Measurements from ENCODE around the gene GFOD2.

GFOD2 gene

DNA sequence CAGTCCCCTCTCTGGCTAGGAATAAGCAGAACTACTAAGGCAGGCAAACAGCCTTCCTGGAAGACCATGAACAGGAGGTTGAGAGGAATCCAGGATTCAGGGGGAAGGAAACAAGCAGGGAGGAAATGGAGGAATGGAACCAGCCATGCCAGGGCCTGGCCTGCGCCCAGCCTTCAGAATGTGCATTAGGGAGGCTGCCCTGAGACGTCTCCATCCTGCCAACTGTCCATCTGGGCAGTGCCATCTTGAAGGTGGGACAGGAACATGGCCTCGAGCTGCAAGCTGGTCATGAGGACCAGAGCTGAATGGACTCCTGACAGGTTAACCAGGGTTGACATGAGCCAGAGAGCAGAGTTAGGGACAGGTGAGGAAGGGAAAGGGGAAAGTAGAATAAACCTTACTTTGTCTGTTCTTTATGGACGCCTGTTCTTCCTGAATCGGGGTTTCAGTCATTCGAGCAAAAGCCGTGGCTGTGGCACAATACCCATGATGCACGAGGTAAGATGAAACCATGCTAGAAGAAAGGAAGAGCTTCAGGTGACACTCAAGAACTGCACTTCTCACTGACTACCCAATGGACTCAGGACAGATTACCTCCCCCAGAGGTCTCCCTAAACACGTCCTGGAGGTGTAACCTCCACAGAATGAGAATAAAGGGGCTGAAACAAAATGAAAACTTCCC, 12.1 kb upstream of the GFOD2 start:
- no peak for DNase-seq (ENCODE audit: low read depth)

DNA sequence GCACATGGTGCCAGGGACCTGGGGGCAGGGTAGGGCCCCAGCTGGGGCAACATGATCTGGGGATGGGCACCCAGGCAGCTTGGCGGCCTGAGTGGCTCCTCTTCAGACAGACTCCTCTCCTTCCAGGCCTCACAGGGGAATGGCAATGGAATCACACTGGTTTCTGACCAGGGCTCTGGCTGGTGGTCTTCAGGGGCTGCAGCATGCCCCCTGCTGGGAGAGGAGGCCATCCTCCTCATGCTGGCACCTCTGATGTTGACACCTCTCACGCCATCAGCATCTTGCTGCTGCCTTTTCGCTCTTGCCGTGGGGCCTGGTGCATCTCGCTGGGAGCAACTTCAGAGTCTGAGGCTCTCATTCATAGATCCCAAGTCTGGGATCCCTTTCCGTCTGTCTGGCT, 11.2 kb upstream of the GFOD2 start:
- no peak for DNase-seq (ENCODE audit: low read depth)

DNA sequence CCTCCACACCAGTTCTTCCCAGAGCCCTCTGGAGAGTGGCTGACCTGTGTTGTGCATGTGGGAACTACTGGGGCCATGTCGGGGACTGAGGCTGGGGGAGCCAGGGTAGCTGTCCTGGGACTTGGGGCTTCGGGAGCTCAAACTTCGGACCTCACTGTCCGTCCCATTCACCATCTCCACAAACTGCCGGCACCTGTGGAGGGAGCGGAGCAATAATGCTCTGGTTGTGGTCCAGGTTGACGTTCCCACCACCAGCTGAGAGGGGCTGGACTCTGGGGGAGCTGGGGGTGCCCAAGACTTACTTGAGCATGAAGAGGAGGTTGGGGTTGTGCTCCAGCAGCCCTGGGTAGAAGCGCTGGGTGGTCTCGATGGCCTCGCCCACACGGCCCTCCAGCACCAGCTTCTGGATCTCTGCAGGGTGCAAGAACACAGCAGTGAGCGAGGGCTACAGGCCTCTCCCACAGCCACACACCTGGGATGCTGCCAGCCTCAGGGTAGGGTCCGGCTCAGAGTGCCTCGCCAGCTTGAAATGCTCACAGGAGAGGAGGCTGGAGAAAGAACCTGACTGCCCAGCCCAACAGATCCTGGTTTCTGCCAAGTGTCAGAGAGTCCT, 10.6 kb upstream of the GFOD2 start:
- no peak for DNase-seq (ENCODE audit: low read depth)

DNA sequence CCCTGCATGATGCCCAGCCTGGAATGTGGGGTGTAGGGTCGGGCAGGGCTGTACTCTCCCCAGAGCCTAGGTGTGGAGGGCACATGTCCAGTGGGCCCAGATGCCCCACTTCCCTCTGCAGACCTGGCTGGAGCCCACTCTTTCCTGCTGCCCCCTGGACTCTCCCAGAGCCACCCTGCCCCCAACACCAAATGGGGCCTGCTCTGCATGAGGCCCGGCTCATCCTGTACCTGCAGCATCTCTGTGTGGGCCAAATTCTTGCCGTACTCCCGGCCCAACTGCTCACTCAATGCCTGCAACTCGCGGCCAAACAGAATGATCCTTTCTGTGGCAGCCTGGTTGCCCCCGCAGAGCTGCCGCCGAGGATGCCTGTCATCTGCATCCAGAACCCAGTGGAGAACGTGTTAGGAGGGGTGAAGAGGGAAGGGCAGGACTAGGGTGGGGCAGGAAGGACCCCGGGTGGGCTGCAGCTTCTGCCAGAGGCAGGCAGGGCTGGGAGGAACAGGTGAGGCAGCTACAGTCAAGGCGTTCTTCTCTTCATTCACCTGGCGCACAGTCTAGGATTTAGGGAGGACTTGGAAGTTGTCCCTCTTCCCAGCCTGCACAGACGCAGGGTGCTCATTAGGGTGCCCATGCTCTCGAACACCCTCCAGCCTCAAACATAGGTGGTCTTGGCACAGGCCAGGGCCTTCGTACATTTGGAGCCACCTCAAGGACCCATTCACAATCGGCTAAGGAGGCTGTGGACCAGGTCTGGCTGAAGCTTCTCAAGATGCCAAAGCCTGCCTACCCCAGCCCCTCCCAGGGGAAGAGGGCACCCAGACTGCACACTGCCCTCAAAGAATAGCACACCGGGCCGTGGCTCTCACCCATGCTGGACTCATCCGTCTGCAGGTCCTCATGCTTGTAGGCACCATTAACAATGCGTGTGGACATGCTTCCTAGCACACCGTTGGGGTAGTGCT, 8.7 kb upstream of the GFOD2 start:
- no peak for DNase-seq (ENCODE audit: low read depth)

DNA sequence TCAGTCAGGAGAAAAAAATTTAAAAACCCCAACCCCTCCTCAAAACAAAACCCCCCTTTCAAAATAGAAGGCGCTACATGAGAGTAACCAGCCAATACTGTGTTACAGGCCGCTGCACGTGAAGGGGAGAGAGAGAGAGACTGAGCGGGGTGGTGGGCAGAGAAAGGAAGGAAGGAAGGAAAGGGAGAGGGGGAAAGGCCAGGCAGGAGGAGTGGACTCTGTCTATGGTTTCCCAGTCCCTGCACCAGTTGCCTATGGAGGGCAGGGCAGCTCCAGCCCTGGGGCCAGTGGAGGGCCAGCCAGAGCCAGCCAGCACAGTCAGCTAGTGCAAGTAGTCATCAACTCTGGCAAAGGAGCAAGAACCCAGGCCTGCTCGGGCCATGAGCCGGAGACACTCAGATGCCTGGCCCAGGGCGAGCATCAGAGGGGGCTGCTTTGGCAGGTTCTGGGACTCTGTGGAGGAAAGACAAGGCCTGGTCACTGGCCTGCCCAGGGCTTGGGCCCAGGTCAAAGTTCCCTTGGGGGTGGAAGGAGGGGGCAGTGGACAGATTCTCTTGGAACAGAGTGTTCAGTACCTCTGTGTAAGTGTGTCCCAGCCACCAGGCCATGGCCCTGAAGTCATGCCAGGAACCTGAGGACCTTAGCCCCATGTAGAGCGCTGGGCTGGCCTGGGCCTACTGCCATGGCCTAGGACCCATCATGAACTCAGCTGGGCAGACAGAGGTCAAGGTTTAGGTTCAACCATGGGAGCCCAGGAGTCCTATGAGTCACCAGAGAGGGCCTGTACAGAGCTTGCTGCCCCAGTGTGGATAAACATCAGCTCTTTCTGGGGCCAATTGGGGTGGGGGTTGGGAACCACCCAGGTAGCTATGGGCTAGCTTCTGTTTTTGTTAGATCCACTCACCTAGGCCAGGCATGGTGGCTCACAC, 7.3 kb upstream of the GFOD2 start:
- DNase-seq (ENCODE audit: low read depth) = no peak

DNA sequence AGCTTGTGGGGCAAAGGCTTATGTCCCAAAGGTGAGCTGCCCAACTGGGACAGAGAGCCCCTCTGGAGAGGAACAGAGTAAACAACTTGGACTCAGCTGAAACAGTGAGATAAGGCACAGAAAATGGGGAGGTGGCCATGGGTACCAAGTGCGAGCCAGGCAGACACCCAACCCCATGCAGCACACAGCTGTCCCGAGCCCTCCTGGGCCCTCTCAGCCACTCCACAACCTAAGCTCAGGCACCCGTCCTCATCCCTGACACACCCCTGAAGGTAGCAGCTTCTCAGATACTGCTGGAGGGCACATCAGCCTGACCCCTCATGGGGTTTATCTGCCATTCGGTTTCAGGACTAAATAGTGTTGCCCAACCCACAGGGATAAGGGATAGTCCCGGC, 4.8 kb upstream of the GFOD2 start:
- DNase-seq (ENCODE audit: low read depth) = no peak

DNA sequence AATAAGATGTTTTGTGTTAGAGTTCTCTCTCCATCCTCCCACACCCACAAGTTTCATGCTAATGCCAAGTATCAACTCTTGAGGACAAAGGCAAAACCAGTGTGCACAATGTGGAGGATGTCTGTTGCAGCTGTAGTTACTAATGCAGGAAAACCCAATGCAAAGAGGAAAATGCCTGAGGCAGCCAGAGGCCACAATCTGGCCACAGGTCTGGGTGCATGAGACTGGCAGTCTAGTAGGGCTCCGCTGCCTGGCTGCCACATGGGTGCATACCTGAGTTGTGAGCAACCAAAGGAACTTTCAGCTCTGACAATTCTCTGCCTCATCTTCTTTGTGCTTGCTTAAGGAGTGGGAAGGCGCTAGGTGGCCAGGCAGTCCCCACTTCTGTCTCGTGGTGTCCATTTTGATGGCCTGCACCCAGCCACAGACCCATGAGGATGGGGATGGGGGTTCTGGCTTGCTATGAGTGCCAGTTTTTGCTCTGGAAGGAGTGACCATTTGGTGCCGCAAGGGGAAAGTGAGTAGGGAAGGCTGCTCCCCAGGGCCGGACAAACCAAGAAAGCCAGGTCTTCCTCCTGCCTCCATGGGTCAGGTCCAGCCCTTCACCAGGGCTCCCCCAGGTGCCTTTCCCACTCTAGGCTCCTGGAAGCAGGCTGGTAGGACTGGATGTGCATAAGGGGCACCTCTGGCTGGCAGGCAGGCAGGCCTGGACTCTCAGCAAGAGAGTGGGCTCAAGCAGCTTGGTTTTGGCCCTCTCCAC, 4.2 kb upstream of the GFOD2 start:
- DNase-seq (ENCODE audit: low read depth) = no peak

DNA sequence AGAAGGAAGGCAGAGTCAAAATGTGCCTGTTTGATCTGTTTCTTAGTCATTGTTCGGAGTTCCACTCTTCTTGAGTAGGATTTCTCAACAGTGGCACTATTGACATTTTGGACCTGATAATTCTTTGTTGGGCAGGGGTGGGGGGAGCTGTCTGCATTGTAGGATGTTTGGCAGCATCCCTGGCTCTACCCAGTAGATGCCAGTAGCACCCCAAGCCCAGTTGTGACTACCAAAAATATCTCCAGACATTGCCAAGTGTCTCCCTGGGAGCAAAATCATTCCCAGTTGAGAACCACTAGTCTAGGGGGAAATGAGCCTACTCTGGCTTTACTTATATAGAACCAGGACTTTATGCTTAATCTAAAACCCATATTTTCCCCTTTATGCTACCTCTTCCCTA, 1.1 kb upstream of the GFOD2 start:
- DNase-seq (ENCODE audit: low read depth) = no peak

DNA sequence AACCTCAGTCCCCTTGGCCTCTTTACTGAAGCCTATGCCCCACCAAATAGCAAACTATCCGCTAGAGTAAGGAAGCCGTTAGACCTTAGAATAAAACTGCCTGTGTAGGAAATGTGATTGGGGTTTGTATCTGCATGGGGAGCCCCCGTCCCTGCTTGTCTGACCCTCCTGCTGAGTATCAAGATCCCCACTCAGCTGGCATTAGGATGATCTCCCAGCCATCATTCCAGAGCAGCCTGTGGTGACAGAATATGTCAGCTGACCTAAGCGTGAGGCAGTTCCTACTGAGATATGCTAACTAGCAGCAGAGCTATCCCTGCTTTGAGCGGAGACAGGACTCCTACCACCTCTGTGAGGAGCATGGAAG, 645 bp upstream of the GFOD2 start:
- DNase-seq (ENCODE audit: low read depth) = no peak

DNA sequence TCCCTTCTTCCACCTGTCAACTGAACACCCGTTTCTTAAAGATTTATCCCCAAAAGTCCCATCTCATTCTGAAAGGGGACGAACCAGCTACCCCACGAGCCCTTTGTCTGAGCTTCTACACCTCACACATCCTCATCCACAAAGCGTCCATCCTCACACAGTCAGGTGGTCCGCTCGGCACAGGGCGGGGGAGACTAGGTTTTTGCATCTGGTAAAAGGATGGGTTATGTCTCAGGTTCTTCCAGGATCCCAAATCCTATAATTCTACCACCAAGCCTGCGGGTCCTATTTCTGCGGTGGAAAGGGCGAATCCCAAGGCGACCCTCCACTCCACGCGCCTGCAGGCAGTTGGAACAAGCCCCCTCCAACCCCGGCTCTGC, 458 bp downstream of the GFOD2 start:
- DNase-seq (ENCODE audit: low read depth) = no peak

DNA sequence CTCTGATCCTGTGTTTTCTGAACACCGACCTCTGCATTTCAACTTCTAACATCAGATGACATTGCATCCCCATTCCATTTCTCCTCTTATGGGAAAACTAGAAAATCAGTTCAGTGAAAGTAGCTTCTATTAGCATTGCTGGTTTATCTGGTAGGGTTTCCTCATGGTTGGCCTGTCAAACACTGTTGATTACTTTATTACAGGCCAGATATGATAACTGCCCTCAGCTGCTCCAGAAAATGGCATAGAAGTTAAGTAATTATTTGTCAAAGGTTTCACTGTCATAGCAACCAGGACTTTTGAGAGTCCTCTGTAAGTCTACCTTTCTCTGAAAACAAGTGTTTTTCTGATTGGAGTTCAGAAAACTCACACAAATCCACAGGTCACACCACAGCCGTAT, 3.0 kb downstream of the GFOD2 start:
- DNase-seq (ENCODE audit: low read depth) = no peak

DNA sequence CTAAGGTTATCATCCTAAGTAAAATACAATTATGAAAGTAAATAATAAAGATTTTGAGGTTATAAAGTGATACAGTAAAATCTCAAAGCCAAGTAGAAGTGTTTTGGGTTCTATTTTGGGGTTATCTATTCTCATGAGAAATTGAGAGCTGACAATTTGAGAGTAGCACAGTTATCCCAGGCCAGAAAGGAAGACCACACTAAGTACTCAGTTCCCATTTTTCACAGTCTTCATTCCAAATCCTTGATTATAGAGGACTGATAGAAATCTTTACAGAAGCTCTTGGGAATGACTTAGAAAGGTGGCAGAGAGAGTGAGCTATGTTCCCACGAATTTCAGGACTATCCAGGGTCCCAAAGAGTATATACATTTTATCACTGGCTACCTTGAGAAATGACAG, 4.6 kb downstream of the GFOD2 start:
- DNase-seq (ENCODE audit: low read depth) = no peak

DNA sequence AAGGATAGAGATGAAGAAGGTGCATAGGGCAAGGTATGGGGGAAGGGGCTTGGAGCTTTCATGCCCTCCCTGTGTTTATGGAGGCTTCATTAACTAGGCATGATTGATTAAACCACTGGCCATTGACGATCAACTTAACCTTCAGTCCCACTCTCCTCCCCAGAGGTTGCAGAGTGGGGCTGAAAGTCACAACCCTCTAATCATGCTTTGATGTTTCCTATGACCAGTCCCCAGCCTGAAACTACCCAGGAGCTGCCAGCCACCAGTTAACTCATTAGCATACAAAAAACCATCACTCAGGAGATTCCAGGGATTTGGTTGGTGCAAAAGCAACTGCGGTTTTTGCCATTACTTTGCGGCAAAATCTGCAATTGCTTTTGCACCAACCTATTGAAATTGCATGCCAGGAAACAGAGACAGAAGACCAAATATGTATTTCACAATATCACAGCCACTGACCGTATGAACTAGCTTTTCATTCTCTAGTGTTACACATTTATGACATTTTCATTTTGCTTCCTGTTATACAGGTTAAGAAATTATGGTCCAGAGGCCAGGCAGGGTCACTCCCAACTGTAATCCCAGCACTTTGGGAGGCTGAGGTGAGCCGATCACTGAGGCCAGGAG, 5.4 kb downstream of the GFOD2 start:
- no peak for DNase-seq (ENCODE audit: low read depth)

DNA sequence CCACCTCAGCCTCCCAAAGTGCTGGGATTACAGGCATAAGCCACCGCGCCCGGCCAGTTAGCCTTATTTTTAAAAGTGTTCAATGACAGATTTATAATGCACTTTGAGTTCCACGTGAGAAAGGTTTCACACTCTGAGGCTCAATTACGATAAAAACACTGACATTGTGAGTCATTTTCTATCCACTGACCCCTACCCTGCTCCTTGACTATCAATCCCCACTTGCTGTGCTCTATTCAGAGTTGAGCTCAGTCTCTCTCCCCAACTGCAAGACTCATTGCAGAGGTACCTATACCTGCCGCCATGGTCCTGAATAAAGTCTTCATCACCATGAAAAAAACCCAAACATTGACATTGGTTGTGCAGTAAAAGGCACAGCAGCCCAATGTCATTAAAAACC, 8.5 kb downstream of the GFOD2 start:
- no peak for DNase-seq (ENCODE audit: low read depth)

DNA sequence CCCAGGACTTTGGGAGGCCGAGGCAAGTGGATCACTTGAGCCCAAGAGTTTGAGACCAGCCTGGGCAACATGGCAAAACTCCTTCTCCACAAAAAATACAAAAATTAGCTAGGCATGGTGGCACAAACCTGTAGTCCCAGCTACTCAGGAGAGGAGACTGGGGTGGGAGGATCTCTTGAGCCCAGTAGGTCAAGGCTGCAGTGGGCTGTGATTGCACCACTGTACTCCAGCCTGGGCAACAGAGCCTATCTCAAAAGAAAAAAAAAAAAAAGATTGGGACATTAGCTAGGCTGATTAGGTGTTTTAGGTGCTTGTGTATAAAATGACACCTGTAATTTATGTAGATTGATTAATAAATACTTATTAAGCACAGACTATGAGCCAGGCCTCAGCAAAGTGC, 10.1 kb downstream of the GFOD2 start:
- DNase-seq (ENCODE audit: low read depth) = no peak

DNA sequence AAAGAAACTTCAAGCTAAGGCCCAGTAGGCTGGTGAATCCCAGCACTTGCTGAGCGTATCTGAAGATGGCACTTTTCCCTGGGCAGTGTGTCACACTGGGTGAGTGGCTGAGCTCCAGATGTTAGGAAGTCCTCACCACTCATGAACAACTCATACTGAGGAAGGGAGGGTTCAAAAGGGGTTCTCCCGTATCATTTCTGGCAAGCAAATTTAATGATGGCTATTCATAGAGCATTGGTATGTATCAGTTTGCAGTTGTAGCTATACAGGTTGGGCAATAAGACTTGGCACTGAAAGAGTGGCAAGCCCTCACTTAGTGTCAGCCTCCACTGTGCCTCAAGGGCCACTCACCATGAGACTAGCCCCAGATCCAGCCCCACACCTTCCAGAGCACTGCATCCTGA, 10.7 kb downstream of the GFOD2 start:
- no peak for DNase-seq (ENCODE audit: low read depth)

DNA sequence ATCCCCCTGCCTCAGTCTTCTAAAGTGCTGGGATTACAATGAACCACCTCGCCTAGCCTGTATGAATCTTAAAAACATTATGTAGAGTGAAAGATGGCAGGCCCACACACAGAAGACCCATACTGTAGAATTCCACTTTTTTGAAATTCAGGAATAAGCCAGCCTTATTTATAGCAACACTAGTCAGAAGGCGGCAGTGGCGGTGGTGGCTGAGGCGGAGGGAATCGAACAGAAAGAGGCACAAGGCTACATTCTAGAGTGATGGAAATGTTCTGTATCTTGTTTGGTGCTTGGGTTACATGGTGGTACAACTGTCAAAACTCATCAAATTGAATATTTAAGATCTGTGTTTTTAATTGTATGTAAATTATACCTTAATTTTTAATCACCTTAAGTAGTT, 11.3 kb downstream of the GFOD2 start:
- no peak for DNase-seq (ENCODE audit: low read depth)

DNA sequence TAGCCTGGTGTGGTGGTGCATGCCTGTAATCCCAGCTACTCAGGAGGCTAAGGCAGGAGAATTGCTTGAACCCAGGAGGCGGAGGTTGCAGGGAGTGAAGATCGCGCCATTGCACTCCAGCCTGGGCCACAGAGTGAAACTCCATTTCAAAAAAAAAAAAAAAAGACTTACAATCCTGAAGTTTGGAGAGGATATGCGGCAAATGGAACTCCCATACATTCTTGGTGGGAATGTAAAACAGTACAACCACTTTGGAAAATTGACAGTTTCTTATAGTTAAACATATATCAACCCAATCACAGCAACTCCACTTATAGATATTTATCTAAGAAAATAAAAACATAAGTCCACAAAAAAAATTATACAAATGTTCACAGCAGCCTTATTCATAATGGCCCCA, 11.9 kb downstream of the GFOD2 start:
- DNase-seq (ENCODE audit: low read depth) = no peak

DNA sequence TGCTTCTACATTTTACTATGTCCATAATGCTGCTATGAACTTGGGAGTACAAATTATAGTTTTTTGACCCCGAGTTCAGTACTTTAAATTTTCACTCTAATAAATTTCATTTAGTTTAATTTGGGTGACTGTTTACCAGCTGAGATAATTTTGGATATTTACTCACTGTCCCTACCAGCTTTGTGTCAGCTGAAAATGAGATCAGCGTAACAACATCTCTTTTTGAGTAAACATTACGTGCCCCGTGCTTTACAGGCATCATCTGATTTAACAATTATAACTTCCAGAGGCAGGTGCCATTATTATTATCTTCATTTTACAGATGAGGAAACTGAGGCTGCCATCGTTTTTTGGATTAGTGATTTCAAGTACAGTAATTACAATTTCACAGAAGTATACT, 15.0 kb downstream of the GFOD2 start:
- no peak for DNase-seq (ENCODE audit: low read depth)

DNA sequence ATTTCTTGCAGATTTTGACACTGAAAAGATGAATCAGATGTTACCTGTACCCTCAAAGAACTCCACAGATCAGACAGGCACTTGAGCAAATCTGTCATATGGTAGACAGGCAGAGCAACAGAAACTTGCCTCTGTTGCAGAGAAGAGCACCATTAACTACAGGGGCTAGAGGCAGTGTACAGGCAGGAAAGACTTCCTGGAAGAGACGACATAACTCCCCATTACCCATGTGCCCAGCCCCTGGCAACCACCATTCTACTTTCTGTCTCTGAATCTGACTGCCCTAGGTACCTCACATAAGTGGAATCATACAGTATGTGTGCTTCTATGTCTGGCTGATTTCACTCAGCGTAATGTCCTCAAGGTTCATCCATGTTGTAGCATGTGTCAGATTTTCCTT, 15.5 kb downstream of the GFOD2 start:
- DNase-seq (ENCODE audit: low read depth) = no peak

DNA sequence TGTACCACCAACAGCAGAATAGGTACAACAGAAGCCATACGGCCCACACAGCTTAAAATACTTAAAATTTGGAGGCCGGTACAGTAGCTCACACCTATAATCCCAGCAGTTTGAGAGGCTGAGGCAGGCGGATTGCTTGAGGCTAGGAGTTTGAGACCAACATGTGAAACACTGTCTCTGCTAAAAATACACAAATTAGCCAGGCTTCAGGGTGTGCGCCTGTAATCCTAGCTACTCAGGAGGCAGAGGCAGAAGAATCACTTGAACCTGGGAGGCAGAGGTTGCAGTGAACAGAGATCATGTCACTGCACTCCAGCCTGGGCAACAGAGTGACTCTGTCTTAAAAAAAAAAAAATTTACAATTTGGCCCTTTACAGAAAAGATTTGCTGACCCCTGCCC, 17.0 kb downstream of the GFOD2 start:
- DNase-seq (ENCODE audit: low read depth) = no peak

Measured in activated T-cell treated with anti-CD3 and anti-CD28 coated beads for 1 hour (primary cell).